ENCODE results near the gene CD2BP2. TPM values are rescaled to one million over a fixed set of nuclear protein-coding genes. Genes with fewer than 3 reads are reported as not detected.

CD2BP2 gene
- total RNA-seq, 1 donor from 2014 or later = 41.7 TPM

Other genes starting within 250 kb of the CD2BP2 start
- gene GDPD3, start 241.8 kb downstream of the CD2BP2 start, total RNA-seq = 3.0 TPM
- gene MAPK3, start 232.1 kb downstream of the CD2BP2 start, total RNA-seq = 47.8 TPM
- gene CORO1A, start 171.7 kb downstream of the CD2BP2 start, total RNA-seq = 7.4 TPM
- gene BOLA2B, start 161.6 kb downstream of the CD2BP2 start, total RNA-seq = 59.6 TPM
- gene SLX1A, start 161.4 kb downstream of the CD2BP2 start, total RNA-seq = 24.9 TPM
- 7.0 TPM for gene SULT1A3, start 156.1 kb downstream of the CD2BP2 start, total RNA-seq
- 3.2 TPM for gene NPIPB13, start 106.8 kb downstream of the CD2BP2 start, total RNA-seq
- gene TBC1D10B, start 15.2 kb upstream of the CD2BP2 start, total RNA-seq = 23.7 TPM
- gene MYL11, start 19.5 kb upstream of the CD2BP2 start, total RNA-seq = 0.59 TPM
- 2.2 TPM for gene SEPTIN1, start 27.3 kb upstream of the CD2BP2 start, total RNA-seq
- gene ZNF48, start 40.1 kb upstream of the CD2BP2 start, total RNA-seq = 6.1 TPM
- 7.5 TPM for gene ZNF771, start 52.3 kb upstream of the CD2BP2 start, total RNA-seq
- 23.1 TPM for gene DCTPP1, start 74.7 kb upstream of the CD2BP2 start, total RNA-seq
- 27.3 TPM for gene SEPHS2, start 90.6 kb upstream of the CD2BP2 start, total RNA-seq
- 2.9 TPM for gene ITGAL, start 117.4 kb upstream of the CD2BP2 start, total RNA-seq
- 49.8 TPM for gene ZNF768, start 171.3 kb upstream of the CD2BP2 start, total RNA-seq
- gene ZNF747, start 179.6 kb upstream of the CD2BP2 start, total RNA-seq = 13.7 TPM
- 11.4 TPM for gene ZNF764, start 203.1 kb upstream of the CD2BP2 start, total RNA-seq
- gene ZNF688, start 216.4 kb upstream of the CD2BP2 start, total RNA-seq = 12.1 TPM
- gene ZNF785, start 230.4 kb upstream of the CD2BP2 start, total RNA-seq = 6.7 TPM